ENCODE results near the gene NOMO2.
"Not testable (repeated sequence)": the region's sequence is repeated elsewhere in the genome, so short reads cannot be mapped to it uniquely, and the experiment has no call there.

NOMO2 gene

DNA sequence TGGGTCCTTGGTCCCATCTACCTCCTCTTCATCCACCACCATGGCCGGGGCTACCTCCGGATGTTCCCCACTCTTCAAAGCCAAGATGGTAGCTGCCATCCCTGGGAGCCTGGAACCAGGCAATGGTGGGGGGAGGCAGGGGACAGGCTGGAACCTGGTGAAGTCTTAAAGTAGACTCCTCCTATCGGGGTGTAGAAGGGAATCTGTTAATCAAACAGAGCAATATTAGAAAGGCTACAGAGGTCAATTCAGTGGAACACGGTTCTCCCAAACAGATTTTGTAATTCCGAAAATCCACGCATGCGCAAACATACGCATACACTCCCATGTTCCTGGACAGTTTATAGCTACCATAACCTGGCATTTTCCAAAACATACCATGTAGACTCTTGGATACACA is 11.1 kb upstream of the NOMO2 start:
- H4K5ac ChIP-seq (ENCODE audit: low read length); H3K36me3 ChIP-seq (ENCODE audit: control insufficient read depth, insufficient read depth, low read length); H2BK15ac ChIP-seq (replicated peaks; ENCODE audit: low read depth); H2AK5ac ChIP-seq (ENCODE audit: low read length); DNase-seq; H4K8ac ChIP-seq (ENCODE audit: low read depth, low read length); H3K23ac ChIP-seq (ENCODE audit: low read length); H3K27me3 ChIP-seq (ENCODE audit: insufficient read depth, low read length, poor library complexity); H3K9ac ChIP-seq (ENCODE audit: low read length); H3K27ac ChIP-seq (ENCODE audit: low read depth, low read length); H3K4me1 ChIP-seq (ENCODE audit: control insufficient read depth, low read depth, low read length); H3K4me3 ChIP-seq (ENCODE audit: low read length); H2BK5ac ChIP-seq (ENCODE audit: low read length); H3K56ac ChIP-seq (ENCODE audit: low read length); H3K4me2 ChIP-seq (ENCODE audit: low read length); H3K4ac ChIP-seq (ENCODE audit: low read depth, low read length); H3K18ac ChIP-seq (ENCODE audit: low read length); H2BK120ac ChIP-seq (ENCODE audit: low read depth, low read length); H3K79me1 ChIP-seq (ENCODE audit: low read length); H3K79me2 ChIP-seq (ENCODE audit: control insufficient read depth, insufficient read depth, low read length): not testable (repeated sequence)
- no CpG with 5 or more reads among the region's 8 CpGs for WGBS (ENCODE audit: extremely low coverage, insufficient coverage, low lambda C conversion rate)

DNA sequence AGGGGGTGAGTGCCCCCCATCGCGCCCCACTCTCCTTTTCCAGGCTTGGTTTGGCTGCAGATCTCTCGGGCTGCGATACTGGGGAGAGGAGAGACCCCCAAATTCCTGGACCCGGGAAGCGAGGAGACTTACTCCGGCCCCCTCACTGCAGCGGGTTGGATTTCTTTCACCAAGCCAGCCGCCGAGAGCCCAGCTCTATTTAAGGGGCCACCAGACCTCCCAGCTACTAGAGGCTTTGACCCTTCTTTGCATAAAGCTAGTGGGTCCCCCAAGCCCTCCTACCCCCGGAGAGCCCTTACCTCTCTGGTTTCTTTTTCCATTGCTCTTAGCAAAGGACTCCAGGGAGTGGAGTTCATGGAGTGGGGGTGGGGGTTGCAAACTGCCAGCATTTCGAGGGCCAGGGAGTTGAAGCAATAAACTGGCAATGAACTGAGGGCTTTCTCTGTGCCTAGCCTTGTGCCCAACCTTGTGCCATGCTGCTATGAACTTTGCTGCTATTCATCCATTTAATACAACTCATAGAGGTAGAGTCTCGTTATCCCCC is 9.5 kb upstream of the NOMO2 start:
- not testable (repeated sequence) for H3K9ac ChIP-seq (ENCODE audit: low read length); H3K36me3 ChIP-seq (ENCODE audit: control insufficient read depth, insufficient read depth, low read length); H3K79me1 ChIP-seq (ENCODE audit: low read length); H3K4ac ChIP-seq (ENCODE audit: low read depth, low read length); H2BK5ac ChIP-seq (ENCODE audit: low read length); DNase-seq; H3K4me3 ChIP-seq (ENCODE audit: low read length); H3K4me2 ChIP-seq (ENCODE audit: low read length); H3K27ac ChIP-seq (ENCODE audit: low read depth, low read length); H4K5ac ChIP-seq (ENCODE audit: low read length); H3K79me2 ChIP-seq (ENCODE audit: control insufficient read depth, insufficient read depth, low read length); H2BK15ac ChIP-seq (replicated peaks; ENCODE audit: low read depth); H2BK120ac ChIP-seq (ENCODE audit: low read depth, low read length); H3K4me1 ChIP-seq (ENCODE audit: control insufficient read depth, low read depth, low read length); H3K56ac ChIP-seq (ENCODE audit: low read length); H3K18ac ChIP-seq (ENCODE audit: low read length); H3K27me3 ChIP-seq (ENCODE audit: insufficient read depth, low read length, poor library complexity); H4K8ac ChIP-seq (ENCODE audit: low read depth, low read length); H2AK5ac ChIP-seq (ENCODE audit: low read length); H3K23ac ChIP-seq (ENCODE audit: low read length)
- WGBS (ENCODE audit: extremely low coverage, insufficient coverage, low lambda C conversion rate) = no CpG with 5 or more reads among the region's 13 CpGs

DNA sequence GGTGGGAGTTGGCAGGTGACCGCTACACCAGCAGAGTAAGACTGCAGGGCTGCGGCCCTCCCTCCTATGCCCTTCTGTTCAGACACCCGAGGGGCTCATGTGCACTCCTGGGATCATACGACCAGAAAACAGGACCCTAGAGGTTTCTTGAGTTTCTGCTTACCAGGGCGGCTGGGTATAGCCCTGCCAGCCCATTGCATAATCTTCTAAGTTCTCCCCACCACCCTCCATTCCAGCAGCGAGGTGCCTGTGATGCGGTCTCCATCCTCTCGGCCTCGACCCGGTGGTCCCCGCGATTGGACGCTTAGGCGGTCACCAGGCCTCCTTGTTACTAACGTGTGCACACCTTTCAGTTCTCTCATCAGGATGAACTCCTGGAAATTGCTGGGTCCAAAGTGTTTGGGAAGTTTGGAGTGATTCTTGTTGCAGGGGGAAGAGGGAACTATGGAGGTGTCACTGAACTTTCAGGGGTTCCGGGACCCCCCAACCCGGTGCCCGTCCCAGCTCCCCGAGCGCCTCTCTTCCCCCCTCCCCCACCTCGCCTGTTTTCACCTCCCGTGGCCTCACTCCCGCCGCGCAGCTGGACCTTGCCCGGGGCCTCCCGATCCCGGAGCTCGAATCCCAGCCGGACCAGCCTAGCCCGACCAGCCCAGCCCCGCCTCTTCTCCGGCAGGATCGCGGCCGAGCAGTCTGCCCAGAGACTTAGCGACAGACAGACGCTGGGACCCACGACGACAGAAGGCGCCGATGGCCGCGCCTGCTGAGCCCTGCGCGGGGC is 8.8 kb upstream of the NOMO2 start:
- H2BK120ac ChIP-seq (ENCODE audit: low read depth, low read length); H3K27ac ChIP-seq (ENCODE audit: low read depth, low read length); H3K56ac ChIP-seq (ENCODE audit: low read length); H2BK5ac ChIP-seq (ENCODE audit: low read length); H3K4me3 ChIP-seq (ENCODE audit: low read length); H3K4me2 ChIP-seq (ENCODE audit: low read length); H2AK5ac ChIP-seq (ENCODE audit: low read length); H3K4me1 ChIP-seq (ENCODE audit: control insufficient read depth, low read depth, low read length); H3K23ac ChIP-seq (ENCODE audit: low read length); H3K36me3 ChIP-seq (ENCODE audit: control insufficient read depth, insufficient read depth, low read length); H4K8ac ChIP-seq (ENCODE audit: low read depth, low read length); H3K79me2 ChIP-seq (ENCODE audit: control insufficient read depth, insufficient read depth, low read length); H3K27me3 ChIP-seq (ENCODE audit: insufficient read depth, low read length, poor library complexity); H3K18ac ChIP-seq (ENCODE audit: low read length); DNase-seq; H4K5ac ChIP-seq (ENCODE audit: low read length); H3K4ac ChIP-seq (ENCODE audit: low read depth, low read length); H2BK15ac ChIP-seq (replicated peaks; ENCODE audit: low read depth); H3K79me1 ChIP-seq (ENCODE audit: low read length); H3K9ac ChIP-seq (ENCODE audit: low read length): not testable (repeated sequence)
- WGBS (ENCODE audit: extremely low coverage, insufficient coverage, low lambda C conversion rate) = no CpG with 5 or more reads among the region's 46 CpGs

DNA sequence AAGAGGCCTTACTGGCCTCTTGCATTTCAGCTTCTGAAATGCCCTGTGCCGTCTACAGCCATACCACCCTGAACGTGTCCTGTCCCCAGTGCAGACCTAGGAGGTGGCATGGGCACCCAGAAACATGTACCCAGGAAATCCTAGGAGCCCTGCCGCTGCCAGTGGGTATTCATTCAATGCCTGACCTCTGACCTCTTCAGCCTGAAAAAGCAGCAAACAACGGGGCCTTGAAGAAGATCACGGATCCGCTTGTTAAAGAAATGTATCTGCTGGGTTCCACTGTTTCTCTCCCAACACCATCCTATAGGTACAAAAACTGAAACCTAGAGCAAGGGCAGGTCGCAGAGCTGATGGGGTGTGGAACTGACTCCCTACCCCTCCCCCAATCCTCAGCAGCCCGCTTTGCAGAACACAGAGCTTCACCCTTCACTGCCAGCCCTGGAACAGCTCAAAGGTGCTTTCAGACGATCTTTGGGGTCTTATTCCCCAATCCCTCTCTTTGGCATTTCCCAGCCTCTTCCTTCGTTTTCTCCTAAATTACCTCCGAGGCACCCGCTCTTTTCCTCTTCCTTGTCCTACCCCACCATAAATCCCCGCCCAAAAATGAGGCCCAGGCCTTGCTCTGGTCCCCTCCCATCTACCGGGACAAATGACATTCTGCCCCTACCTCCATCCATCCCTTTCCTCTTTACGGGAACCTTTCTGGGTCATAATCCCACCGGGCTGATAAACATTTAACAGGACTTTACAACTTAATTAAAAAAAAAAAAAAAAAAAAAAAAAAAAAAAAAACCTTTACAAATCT is 1.3 kb downstream of the NOMO2 start:
- WGBS (ENCODE audit: extremely low coverage, insufficient coverage, low lambda C conversion rate) = no CpG with 5 or more reads among the region's 16 CpGs
- H4K8ac ChIP-seq (ENCODE audit: low read depth, low read length); H3K56ac ChIP-seq (ENCODE audit: low read length); H3K27me3 ChIP-seq (ENCODE audit: insufficient read depth, low read length, poor library complexity); H3K4me1 ChIP-seq (ENCODE audit: control insufficient read depth, low read depth, low read length); H3K9ac ChIP-seq (ENCODE audit: low read length); H3K4me3 ChIP-seq (ENCODE audit: low read length); H3K79me1 ChIP-seq (ENCODE audit: low read length); H3K79me2 ChIP-seq (ENCODE audit: control insufficient read depth, insufficient read depth, low read length); H3K27ac ChIP-seq (ENCODE audit: low read depth, low read length); H3K23ac ChIP-seq (ENCODE audit: low read length); H2BK120ac ChIP-seq (ENCODE audit: low read depth, low read length); H2BK15ac ChIP-seq (replicated peaks; ENCODE audit: low read depth); H2BK5ac ChIP-seq (ENCODE audit: low read length); H3K18ac ChIP-seq (ENCODE audit: low read length); H4K5ac ChIP-seq (ENCODE audit: low read length); H3K4ac ChIP-seq (ENCODE audit: low read depth, low read length); DNase-seq; H2AK5ac ChIP-seq (ENCODE audit: low read length); H3K36me3 ChIP-seq (ENCODE audit: control insufficient read depth, insufficient read depth, low read length); H3K4me2 ChIP-seq (ENCODE audit: low read length): not testable (repeated sequence)

DNA sequence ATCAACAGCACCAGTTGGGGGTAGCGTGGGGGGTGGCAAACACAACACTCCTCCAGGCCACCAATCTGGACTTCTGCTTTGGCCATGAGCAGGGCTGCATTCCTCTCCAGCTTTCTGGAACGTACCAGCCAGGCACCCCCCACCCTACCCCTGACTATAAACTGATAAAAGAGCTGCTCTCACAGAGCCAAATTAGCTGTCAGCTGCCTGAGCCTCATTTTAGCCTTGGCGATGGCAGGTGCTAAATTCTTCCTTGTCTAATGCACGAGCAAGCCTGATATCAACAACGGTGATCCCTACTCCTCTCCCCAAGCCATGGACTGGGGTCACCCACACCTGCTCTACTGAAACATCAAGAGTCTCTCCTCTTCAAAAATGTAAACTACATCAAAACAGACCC is 8.2 kb downstream of the NOMO2 start:
- H2AK5ac ChIP-seq (ENCODE audit: low read length); H3K9ac ChIP-seq (ENCODE audit: low read length); H2BK15ac ChIP-seq (replicated peaks; ENCODE audit: low read depth); H3K79me2 ChIP-seq (ENCODE audit: control insufficient read depth, insufficient read depth, low read length); H3K79me1 ChIP-seq (ENCODE audit: low read length); H4K8ac ChIP-seq (ENCODE audit: low read depth, low read length); H3K4me2 ChIP-seq (ENCODE audit: low read length); H3K27ac ChIP-seq (ENCODE audit: low read depth, low read length); H3K36me3 ChIP-seq (ENCODE audit: control insufficient read depth, insufficient read depth, low read length); H3K18ac ChIP-seq (ENCODE audit: low read length); H3K4ac ChIP-seq (ENCODE audit: low read depth, low read length); H3K27me3 ChIP-seq (ENCODE audit: insufficient read depth, low read length, poor library complexity); H3K4me3 ChIP-seq (ENCODE audit: low read length); H2BK5ac ChIP-seq (ENCODE audit: low read length); H3K4me1 ChIP-seq (ENCODE audit: control insufficient read depth, low read depth, low read length); DNase-seq; H4K5ac ChIP-seq (ENCODE audit: low read length); H3K56ac ChIP-seq (ENCODE audit: low read length); H3K23ac ChIP-seq (ENCODE audit: low read length); H2BK120ac ChIP-seq (ENCODE audit: low read depth, low read length): not testable (repeated sequence)
- no CpG with 5 or more reads among the region's 5 CpGs for WGBS (ENCODE audit: extremely low coverage, insufficient coverage, low lambda C conversion rate)
